ENCODE results near the gene ZNF254. TPM values are rescaled to one million over a fixed set of nuclear protein-coding genes. Genes with fewer than 3 reads are reported as not detected.

ZNF254 gene
- total RNA-seq, 1 experiment from 2014 or later, result 26.6 TPM

DNA sequence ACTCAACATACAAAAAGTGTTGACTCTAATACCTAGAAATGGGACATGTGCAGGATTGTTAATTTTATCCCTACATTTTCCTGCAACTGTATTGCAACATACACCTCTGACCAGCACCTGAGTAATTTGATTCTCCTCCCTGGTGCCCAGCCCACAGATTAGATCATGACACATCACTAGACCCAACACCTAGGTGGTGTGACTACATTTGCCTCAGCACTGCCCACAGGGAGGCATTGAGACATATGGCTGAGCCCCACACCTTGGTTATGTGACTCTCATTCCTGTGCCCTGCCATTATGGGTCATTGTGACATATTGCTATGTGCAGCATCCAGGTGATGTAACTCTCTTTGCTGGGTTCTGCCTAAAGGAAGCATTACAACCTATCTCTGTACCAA lies 13.2 kb upstream of the ZNF254 start:
- Histone ChIP-seq H2AK5ac (ENCODE audit: insufficient read length, low read length) (no peak overlapping the region), H3K79me1 (ENCODE audit: insufficient read depth, low read depth, low read length, poor library complexity, severe bottlenecking) (no peaks in the 10 kb centered on the region), H3T11ph (ENCODE audit: low read length) (no peak overlapping the region), H3K14ac (ENCODE audit: insufficient read depth, low read length) (no peak overlapping the region), H3K4me1 (ENCODE audit: insufficient read depth, low read length) (peaks cover 26% of the 10 kb centered on the region; the same call in 1 of the 2 replicates), H4K5ac (ENCODE audit: insufficient read length, low read depth, low read length) (no peak overlapping the region), H2BK12ac (ENCODE audit: insufficient read length, low read depth, low read length) (no peak overlapping the region), H3K27ac (ENCODE audit: insufficient read length, low read depth, low read length) (no peak overlapping the region), H3K27me3 (ENCODE audit: insufficient read depth, low read length) (no peaks in the 10 kb centered on the region), H3K56ac (ENCODE audit: insufficient read length, low read depth, low read length) (no peak overlapping the region), H4K91ac (ENCODE audit: insufficient read length, low read depth, low read length) (no peak overlapping the region), H3K4ac (ENCODE audit: low read depth, low read length) (no peak overlapping the region), H3K79me2 (ENCODE audit: insufficient read depth, low read length) (no peaks in the 10 kb centered on the region), H3K23me2 (ENCODE audit: insufficient read length, low read depth, low read length, poor library complexity, severe bottlenecking) (no peaks in the 10 kb centered on the region), H4K20me1 (ENCODE audit: control insufficient read depth, insufficient read depth, insufficient read length) (no peaks in the 10 kb centered on the region), H4K8ac (replicated peaks; ENCODE audit: insufficient read length, low read depth, low read length) (no peak overlapping the region), H3K9ac (ENCODE audit: extremely low read depth, insufficient read length, low read length) (no peak overlapping the region), H3K18ac (ENCODE audit: insufficient read length, low read depth, low read length) (no peak overlapping the region), H2BK20ac (ENCODE audit: low read depth, low read length, poor library complexity, severe bottlenecking) (no peak overlapping the region), H2BK5ac (ENCODE audit: insufficient read length, low read length) (no peak overlapping the region), H2AFZ (ENCODE audit: low read length) (no peak overlapping the region), H3K9me3 (ENCODE audit: control insufficient read depth, low read depth, low read length) (no peaks in the 10 kb centered on the region), H3K4me2 (ENCODE audit: insufficient read depth, insufficient read length, low read length) (no peak overlapping the region), H2BK120ac (ENCODE audit: low read depth, low read length, poor library complexity, severe bottlenecking) (no peak overlapping the region), H3K23ac (ENCODE audit: insufficient read length, low read depth, low read length) (no peak overlapping the region), H2BK15ac (ENCODE audit: low read depth, low read length) (no peak overlapping the region)
- DNase-seq, result no peak
- Mint-ChIP-seq H3K4me1 (peaks cover 50 to 52% of the 10 kb centered on the region in 2 experiments), H3K9me3 (peaks cover 8 to 29% of the 10 kb centered on the region in 2 experiments), H3K27me3 (ENCODE audit: low read depth) (no peaks in the 10 kb centered on the region), H3K4me3 (no peak overlapping the region), H3K36me3 (ENCODE audit: insufficient read depth in 1 of 3, low read depth in 3 of 3) (peaks cover 59 to 69% (median 61%) of the 10 kb centered on the region in 3 experiments), H3K27ac (no peak overlapping the region)
- TF ChIP-seq, protein P1, sequence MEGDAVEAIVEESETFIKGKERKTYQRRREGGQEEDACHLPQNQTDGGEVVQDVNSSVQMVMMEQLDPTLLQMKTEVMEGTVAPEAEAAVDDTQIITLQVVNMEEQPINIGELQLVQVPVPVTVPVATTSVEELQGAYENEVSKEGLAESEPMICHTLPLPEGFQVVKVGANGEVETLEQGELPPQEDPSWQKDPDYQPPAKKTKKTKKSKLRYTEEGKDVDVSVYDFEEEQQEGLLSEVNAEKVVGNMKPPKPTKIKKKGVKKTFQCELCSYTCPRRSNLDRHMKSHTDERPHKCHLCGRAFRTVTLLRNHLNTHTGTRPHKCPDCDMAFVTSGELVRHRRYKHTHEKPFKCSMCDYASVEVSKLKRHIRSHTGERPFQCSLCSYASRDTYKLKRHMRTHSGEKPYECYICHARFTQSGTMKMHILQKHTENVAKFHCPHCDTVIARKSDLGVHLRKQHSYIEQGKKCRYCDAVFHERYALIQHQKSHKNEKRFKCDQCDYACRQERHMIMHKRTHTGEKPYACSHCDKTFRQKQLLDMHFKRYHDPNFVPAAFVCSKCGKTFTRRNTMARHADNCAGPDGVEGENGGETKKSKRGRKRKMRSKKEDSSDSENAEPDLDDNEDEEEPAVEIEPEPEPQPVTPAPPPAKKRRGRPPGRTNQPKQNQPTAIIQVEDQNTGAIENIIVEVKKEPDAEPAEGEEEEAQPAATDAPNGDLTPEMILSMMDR (conservative IDR thresholded peaks at IDR 0.05), result no peak

Measured in H9 (cell line).